SW 1271 (cell line): ENCODE results near the gene TEX13D.
"Not testable (repeated sequence)": the region's sequence is repeated elsewhere in the genome, so short reads cannot be mapped to it uniquely, and the experiment has no call there.

Experiments
- DNase-seq, 2 experiments: peaks; one replicate each; lab custom pipeline; 2025; lab: John Stamatoyannopoulos, UW

TEX13D gene

DNA sequence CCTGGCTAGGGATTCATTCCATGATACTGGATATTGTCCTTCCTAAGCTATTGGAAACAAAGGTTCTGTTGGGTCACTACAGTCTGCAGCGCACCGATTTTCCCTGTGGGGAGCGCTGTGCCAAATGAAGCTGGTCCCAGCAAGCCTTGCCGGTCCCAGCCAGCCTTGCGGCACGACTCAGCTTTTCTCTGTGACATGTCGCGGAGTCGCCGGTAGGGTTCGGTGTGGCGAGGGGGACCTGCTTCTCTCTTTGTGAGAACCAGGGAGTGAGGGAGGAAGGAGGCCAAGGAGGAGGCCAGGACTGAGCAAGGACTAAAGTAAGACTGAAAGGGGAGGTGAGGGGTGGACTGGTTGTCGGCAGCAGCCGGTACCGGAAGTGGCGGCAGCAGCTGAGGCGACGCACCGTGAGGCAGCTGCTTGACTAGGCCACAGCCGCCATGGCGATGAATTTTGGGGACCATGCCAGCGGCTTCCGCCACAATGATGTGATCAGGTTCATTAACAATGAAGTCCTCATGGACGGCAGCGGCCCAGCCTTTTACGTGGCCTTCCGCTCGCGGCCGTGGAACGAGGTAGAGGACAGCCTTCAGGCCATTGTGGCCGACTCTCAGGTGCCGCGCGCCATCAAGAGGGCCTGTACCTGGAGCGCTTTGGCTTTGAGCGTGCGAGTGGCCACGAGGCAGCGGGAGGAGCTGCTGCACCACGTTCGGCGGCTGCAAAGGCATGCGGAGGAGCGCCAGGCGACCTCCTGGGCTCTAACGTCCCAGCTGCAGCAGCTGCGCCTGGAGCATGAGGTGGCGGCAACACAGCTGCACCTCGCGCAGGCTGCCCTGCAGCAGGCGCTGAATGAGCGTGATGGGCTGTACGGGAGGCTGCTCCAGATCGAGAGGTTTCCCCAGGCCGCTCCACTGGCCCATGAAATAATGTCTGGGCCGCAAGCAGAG lies at the start of gene TEX13D:
Gene TEX13D (plus strand): TSS at position 180 of the 944 bp plus-strand sequence. CDS start 258 bp downstream, at position 438.
- DNase-seq, result no peak

- no peak for DNase-seq
These were observed 43.0 kb upstream of the TEX13D start for GRCh38 chrX:124289443-124289842.

DNA sequence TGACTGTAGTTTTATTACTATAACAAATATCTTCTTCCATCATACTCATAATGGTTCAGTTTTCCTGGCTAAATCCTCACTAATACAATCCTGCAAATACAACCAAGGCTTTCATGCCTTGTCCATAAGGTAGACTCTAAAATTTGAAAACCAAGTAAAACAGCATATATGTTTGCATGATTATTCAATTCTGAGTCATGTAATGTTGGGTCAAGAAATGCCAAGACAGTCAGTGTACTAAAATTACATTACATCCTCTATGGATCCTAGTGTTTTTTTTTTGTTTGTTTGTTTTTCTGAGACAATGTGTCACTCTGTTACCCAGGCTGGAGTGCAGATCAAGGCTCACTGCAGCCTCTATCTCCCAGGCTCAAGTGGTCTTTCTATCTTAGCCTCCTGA lies 38.6 kb upstream of the TEX13D start:
- DNase-seq, result no peak

DNA sequence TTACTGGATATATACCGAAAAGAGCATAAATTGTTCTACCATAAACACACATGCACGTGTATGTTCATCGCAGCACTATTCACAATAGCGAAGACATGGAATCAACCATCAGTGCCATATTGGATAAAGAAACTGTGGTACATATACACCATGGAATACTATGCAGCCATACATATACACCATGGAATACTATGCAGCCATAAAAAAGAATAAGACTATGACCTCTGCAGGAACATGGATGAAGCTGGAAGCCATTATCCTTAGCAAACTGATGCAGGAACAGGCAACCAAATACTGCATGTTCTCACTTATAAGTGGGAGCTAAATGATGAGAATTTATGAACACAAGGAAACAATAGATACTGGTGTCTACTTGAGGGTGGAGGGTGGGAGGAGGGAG lies 33.1 kb upstream of the TEX13D start:
- not testable (repeated sequence) for DNase-seq

GRCh38 chrX:124300405-124300804 lies 32.1 kb upstream of the TEX13D start:
- DNase-seq, result no peak

GRCh38 chrX:124307253-124307907 lies 25.1 kb upstream of the TEX13D start:
- no peak for DNase-seq

DNA sequence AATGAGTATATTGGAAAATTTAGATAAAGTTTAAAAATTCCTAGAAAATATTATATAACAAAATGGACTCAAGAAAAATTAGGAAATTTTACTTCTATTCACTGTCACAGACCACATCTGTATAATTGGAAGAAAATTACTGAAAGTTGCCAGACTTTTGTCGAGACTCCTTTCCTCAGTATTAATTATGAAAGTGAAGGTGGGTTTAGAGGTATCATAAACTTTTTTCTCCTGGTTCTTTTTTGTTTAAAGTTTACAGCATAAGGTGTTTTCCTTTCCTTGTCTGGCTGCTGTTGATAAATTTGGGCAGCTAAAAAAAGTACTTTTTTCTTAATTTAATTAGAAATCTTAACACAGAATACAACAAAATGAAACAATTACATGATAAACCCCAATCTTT lies 6.7 kb upstream of the TEX13D start:
- DNase-seq, result no peak

DNA sequence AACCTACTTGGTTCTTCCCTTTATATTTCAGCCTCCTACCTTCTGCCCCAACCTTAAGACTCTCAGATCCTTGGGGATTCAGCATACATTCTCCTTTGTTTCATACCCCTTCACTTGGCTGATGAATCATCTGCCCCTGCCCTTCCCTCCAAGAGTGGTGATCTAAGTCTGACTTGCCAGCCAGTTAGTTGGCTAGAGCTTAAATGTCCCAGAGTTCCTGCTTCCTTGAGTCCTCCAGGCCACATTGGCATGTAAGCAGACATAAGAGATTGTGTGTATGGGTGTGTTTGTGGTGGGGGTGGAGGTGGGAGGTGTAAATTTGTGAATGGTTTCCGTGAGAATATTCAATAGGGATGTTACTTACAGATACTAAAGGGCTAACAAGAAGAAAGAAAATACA lies 3.7 kb upstream of the TEX13D start:
- DNase-seq, result no peak

DNA sequence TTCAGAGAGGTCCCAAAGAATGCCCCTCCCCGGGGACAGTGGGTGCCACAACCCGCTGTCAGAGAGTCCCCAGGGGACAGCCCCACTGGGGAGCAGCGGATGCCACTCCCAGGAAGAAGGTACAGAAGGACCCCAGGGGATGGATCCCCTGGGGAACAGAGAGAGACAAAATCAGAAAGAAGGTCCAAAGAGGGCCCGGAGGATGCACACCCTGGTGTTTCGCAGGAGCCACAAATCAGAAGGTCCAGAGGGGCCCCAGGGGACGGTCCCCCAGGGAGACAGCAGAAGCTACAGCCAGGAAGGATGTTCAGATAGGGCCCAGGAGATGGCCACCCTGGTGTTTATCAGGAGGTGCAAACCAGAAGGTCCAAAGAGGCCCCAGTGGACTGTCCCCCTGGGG lies 1.4 kb downstream of the TEX13D start:
- no peak for DNase-seq

DNA sequence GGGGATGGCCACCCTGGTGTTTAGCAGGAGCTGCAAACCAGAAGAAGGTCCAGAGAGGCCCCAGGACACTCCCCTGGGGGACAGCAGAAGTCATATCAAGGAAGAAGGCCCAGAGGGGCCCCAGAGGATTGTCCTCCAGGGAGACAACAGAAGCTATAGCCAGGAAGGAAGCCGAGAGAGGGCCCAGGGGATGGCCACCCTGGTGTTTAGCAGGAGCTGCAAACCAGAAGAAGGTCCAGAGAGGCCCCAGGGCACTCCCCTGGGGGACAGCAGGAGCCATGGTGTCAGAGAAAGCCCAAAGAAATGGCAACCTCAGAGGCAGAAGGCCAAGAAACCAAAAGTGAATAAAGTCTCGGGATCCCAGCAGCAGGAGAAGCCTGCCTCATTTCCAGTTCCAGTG lies 2.1 kb downstream of the TEX13D start:
- DNase-seq, result not testable (repeated sequence)

DNA sequence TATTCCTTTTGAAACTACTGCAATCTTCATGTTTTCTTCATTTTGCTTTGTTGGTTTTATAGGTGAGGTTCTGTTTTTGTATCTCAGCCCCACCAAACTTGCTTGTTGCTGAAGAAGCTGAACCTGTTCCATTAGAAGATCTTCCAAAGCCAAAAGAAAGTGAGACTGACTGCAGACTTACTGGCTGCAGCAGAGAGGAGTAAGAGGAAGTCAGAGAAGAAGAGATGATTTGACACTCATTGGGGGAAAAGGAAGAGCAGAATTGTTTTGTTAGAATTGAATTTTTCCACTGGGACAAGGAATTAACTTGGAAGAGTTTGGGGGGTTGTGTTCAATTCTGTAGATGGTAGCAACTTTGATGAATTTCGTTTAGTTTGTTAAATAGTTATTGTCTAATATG lies 3.1 kb downstream of the TEX13D start:
- DNase-seq, result no peak

- no peak for DNase-seq
These were observed 5.5 kb downstream of the TEX13D start for GRCh38 chrX:124337916-124338315.

DNA sequence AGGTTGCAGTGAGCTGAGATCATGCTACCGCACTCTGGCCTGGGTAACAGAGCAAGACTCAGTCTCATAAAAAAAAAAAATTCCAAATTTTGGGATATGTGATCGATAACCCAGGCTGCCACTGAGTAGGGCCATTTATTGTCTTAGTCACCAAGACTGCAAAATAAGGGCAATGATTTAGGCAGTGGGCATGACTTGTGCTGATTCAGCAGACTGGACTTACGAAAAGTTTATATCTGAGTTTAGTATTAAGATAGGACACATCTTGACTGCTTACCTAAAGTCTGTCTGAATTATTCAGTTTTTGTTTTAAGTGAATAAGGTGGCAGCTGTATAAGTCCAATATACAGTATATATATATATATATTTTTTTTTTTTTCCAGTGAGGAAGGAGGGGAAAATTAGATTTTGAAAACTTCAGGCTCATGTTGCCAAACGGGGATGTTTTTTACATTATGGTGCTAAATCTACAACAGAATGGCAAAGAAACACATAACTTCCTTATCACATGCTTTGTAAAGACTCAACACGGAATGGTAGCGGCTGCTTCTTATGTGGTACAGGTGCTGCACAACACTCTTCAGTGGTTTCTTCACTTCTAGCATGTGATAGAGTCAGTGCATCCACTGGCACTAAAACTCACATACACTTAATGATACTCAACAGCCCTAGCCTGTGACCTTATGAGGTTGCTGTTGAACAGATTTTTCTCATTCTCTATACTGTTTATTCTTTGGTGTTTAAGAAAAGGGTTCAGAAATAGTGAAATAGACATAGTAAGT lies 6.5 kb downstream of the TEX13D start:
- no peak for DNase-seq

DNA sequence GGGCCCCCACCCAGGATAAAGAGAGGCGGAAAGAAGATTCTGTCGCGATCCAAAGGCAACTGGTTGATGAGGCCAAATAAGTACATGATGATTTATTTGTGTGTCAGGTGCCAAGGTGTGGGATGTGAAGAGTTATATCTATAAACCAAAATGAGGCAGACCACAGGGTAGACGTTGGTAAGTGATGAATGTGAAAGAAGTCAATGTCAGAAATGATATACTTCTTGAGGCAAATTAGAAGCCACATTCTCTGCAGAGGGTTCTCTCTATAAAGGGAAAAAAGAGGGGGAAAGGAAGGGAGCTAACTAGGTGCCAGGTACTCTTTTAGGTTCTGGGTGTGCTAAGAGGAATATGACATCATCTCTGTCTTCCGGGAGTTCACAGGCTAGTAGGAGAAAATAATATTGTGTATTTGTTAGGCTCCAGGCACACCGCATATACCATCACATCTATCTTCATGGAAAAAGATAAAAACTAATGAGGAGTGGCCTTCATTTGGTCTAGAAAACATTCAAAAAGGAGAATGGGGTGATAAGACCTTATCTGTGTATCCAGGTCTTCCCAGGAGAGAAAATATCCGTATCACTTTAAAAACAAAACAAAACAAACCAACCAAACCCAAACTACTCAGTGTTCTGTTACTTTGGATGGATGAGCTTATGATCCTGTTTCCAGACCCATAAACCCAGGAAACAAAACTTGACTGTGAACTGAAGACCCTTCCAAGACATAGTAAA lies 9.1 kb downstream of the TEX13D start:
- DNase-seq, result no peak

DNA sequence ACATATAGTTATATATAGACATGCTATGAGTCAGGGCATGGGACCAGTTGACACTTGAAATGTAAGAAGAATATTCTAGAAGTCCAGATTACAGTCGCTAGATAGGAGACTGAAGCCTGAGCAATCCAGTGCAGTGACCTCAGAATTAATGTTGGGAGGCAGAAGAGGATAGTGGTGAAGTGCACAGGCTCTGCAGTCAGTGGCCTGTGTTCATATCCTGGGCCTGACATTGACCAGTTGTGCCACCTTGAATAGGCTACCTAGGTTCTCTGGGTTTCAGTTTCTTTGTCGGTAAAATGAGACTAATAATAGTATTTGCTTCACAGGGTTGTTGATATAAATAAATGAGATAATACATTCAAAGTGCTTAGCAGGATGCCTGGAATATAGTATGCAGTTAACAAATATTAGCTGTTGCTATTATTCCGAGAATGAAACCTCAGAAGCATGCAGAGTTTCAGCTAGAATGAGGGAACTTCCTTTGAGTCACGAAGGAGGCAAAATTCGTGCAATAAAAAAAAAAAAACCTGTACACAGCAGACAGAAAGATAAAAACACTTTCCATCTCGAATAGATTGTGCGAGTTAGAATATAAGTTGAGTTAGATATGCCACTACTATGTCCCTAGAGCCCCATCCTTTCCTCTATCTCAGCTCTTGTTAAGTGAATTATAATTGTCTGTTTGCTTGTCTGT lies 9.9 kb downstream of the TEX13D start:
- no peak for DNase-seq

DNA sequence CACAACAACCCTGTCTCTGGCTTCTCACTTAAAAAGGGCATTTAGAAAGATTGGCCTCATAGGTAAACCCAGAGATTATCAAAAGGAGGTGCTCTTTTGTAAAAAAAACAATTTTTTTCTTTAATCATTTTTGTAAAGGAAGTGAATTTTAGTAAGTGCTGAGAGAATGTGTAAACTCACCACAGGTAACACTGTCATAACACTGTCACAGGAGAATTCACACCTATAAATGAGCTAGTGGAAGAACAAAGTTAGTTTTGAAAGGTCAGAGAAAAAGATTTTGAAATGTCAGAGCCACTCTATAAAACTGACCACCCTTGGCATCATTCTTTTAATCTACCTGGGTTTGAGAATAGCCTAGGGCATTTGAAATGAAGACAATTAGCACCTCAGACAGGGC lies 10.6 kb downstream of the TEX13D start:
- no peak for DNase-seq

DNA sequence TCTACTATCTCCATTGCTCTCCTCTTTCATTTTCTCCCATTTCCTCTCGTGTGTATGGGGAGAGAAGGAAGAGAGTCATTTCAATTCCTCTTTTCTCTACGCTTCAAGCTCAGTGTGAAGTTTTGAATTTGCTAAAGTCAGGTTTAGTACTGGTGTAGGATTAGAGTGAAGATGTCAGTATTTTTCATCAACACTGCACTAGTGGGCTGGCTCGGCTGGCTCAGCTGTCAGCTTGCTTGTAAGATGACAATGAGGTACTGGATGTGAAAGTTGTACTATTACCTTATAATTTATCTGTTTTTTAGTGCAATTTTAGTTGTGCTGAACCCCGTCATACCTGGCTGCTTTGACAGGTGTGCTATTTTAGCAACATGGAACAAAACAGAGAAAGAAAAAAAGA lies 11.8 kb downstream of the TEX13D start:
- no peak for DNase-seq

- DNase-seq, result no peak
These were observed 13.8 kb downstream of the TEX13D start, which contains the start of gene SH2D1A for GRCh38 chrX:124346117-124346876. Gene SH2D1A, plus strand, starts transcription at chrX:124346563. Its CDS starts 80 bp downstream, at chrX:124346643.

GRCh38 chrX:124346877-124347241 lies 14.4 kb downstream of the TEX13D start:
- no peak for DNase-seq

DNA sequence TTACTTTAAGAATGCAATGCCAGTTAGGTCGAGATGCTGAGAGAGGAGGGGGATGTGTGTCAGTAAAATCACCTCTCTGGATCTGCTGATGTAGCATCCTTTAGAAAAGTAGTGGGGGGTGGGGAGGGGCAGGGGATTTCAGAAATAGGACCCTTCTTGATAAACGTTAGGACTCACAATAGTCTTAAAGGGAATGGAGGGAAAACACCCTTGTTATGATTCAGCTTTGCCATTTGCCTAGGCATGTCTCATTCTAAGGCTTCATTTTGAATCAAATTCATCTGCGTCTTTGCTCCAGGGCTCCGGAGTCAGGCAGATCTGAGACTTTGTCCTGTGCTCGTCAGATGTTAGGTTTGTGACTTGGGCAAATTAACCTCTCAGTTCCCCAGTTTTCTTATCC lies 14.8 kb downstream of the TEX13D start:
- no peak for DNase-seq
